Gastrocnemius medialis (tissue), 4 donors: ENCODE data around the gene PGAP2. TPM values are rescaled to one million over a fixed set of nuclear protein-coding genes. Genes with fewer than 3 reads are reported as not detected.

Experiments
- ATAC-seq, 2 donors: fragments of 150-250 bp; one replicate each; pipeline ENCODE4 v1.9.1; 2016
- DNase-seq, 2 donors: peaks; one replicate each; pipeline ENCODE4 v3.0.0-alpha.2; 2019
- H3K27ac ChIP-seq, 4 donors: fragments of 200-600 bp; sonication (generic); 1 replicate in 1 of 4; 2 replicates in 3 of 4; pipeline ENCODE4 v1.5.1; 2016 to 2018; ENCODE audit warnings: mild to moderate bottlenecking in 2 of 4, moderate library complexity in 1 of 4
- H3K27me3 ChIP-seq, 3 donors: fragments of 200-600 bp; sonication (generic) in 2 of 3; 1 replicate in 1 of 3; 2 replicates in 2 of 3; pipeline versions ENCODE4 v1.5.1 to v1.6.0; 2016 to 2019; ENCODE audit warnings: mild to moderate bottlenecking in 1 of 3, moderate library complexity in 1 of 3
- H3K36me3 ChIP-seq, 2 donors: fragments of 200-600 bp; sonication (generic) in 1 of 2; one replicate each; pipeline ENCODE4 v1.5.1; 2017 to 2018
- H3K4me1 ChIP-seq, 2 donors: fragments of 200-600 bp; sonication (generic) in 1 of 2; one replicate each; pipeline ENCODE4 v1.5.1; 2016 to 2017; ENCODE audit warnings: mild to moderate bottlenecking in 2 of 2
- H3K4me3 ChIP-seq, 4 donors: fragments of 200-600 bp; sonication (generic) in 3 of 4; 1 replicate in 1 of 4; 2 replicates in 3 of 4; pipeline ENCODE4 v1.5.1; 2016 to 2019; ENCODE audit warnings: mild to moderate bottlenecking in 2 of 4
- H3K9me3 ChIP-seq, 3 donors: fragments of 200-600 bp; sonication (generic) in 2 of 3; 1 replicate in 1 of 3; 2 replicates in 2 of 3; pipeline ENCODE4 v1.5.1; 2016 to 2019
- POLR2A ChIP-seq, 2 donors: fragments of 450-650 bp; IDR thresholded peaks; one replicate each; pipeline ENCODE4 v1.6.1; 2017; ENCODE audit warnings: antibody characterized with exemption in 2 of 2, mild to moderate bottlenecking in 2 of 2, moderate library complexity in 2 of 2
- in situ Hi-C, 4 donors: fragments of 200-750 bp; cut with MboI; loops; one replicate each; pipeline versions ENCODE4 v1.15.0 to v1.8.0; 2017; ENCODE audit warnings: low sequenced_read_pairs in 4 of 4
- intact Hi-C: fragments of 100-400 bp; cut with DNase I; formaldehyde crosslinking; loops from one replicate; pipeline ENCODE4 v1.15.1; 2023; ENCODE audit warnings: low total_unique reads
- total RNA-seq, 4 donors: library from RNA; depleted of rRNA; stranded (reverse); fragments of >200 nt; gene quantifications; one replicate each; pipeline versions ENCODE4 v1.1.0 to v1.2.3, GENCODE V29; 2016
- TF ChIP-seq, protein P1 (sequence below), 5 experiments: fragments of 450-650 bp in 3 of 5; fragments of 200-600 bp in 2 of 5; sonication (generic) in 2 of 5; IDR thresholded peaks in 4 of 5; conservative IDR thresholded peaks in 1 of 5; 1 replicate in 4 of 5; 2 replicates in 1 of 5; pipeline ENCODE4 v1.5.1; 2016 to 2019; ENCODE audit warnings: antibody characterized with exemption in 5 of 5, mild to moderate bottlenecking in 3 of 5, moderate library complexity in 3 of 5

PGAP2 gene
- total RNA-seq, 4 donors from 2014 or later: 4.6 to 8.0 (median 6.5) TPM

- no peak overlapping the region for H3K27ac ChIP-seq
- H3K4me3 ChIP-seq: no peak overlapping the region
- DNase-seq: no peak
- ATAC-seq: no peak
- H3K9me3 ChIP-seq: no peaks in the 10 kb centered on the region
- intact Hi-C loops: no loop called here
- H3K36me3 ChIP-seq: no peaks in the 10 kb centered on the region
- TF ChIP-seq, protein P1, sequence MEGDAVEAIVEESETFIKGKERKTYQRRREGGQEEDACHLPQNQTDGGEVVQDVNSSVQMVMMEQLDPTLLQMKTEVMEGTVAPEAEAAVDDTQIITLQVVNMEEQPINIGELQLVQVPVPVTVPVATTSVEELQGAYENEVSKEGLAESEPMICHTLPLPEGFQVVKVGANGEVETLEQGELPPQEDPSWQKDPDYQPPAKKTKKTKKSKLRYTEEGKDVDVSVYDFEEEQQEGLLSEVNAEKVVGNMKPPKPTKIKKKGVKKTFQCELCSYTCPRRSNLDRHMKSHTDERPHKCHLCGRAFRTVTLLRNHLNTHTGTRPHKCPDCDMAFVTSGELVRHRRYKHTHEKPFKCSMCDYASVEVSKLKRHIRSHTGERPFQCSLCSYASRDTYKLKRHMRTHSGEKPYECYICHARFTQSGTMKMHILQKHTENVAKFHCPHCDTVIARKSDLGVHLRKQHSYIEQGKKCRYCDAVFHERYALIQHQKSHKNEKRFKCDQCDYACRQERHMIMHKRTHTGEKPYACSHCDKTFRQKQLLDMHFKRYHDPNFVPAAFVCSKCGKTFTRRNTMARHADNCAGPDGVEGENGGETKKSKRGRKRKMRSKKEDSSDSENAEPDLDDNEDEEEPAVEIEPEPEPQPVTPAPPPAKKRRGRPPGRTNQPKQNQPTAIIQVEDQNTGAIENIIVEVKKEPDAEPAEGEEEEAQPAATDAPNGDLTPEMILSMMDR (IDR thresholded peaks at IDR 0.05 in 4 of 5, conservative IDR thresholded peaks at IDR 0.05 in 1 of 5): no peak
- TF ChIP-seq POLR2A (IDR thresholded peaks at IDR 0.05): no peak
- in situ Hi-C loops: no loop called here
- H3K27me3 ChIP-seq: no peaks in the 10 kb centered on the region
- peaks cover 5% of the 10 kb centered on the region in 2 donors for H3K4me1 ChIP-seq
Observed at GRCh38 chr11:3802011-3802790, 6.2 kb upstream of the PGAP2 start.

- Histone ChIP-seq H3K36me3 (no peaks in the 10 kb centered on the region), H3K4me3 (no peak overlapping the region), H3K27me3 (no peaks in the 10 kb centered on the region), H3K9me3 (no peaks in the 10 kb centered on the region), H3K27ac (no peak overlapping the region), H3K4me1 (peaks cover 0 to 4% of the 10 kb centered on the region in 2 donors)
- ATAC-seq (no peak), DNase-seq (no peak)
- in situ Hi-C loops: no loop called here
- intact Hi-C loops: no loop called here
- TF ChIP-seq, protein P1 (IDR thresholded peaks at IDR 0.05 in 4 of 5, conservative IDR thresholded peaks at IDR 0.05 in 1 of 5): no peak
- TF ChIP-seq POLR2A (IDR thresholded peaks at IDR 0.05): no peak
Observed at GRCh38 chr11:3803726-3804495, 4.4 kb upstream of the PGAP2 start.

GRCh38 chr11:3808861-3809623, 682 bp downstream of the PGAP2 start:
- Histone ChIP-seq H3K27me3 (no peaks in the 10 kb centered on the region), H3K27ac (peak overlapping the region; percentile 10 to 74 (median 59)), H3K9me3 (no peaks in the 10 kb centered on the region), H3K4me3 (peak overlapping the region; percentile 63 to 83 (median 70)), H3K4me1 (peaks cover 4 to 16% of the 10 kb centered on the region in 2 donors), H3K36me3 (no peaks in the 10 kb centered on the region)
- no peak for TF ChIP-seq POLR2A (IDR thresholded peaks at IDR 0.05)
- TF ChIP-seq, protein P1 (IDR thresholded peaks at IDR 0.05 in 4 of 5, conservative IDR thresholded peaks at IDR 0.05 in 1 of 5): peak in 4 of 5 experiments; percentile 20 to 31 (median 26)
- in situ Hi-C loops (no loop called here), intact Hi-C loops (no loop called here)
- peak; percentile 73 to 87 for ATAC-seq
- DNase-seq: peak; percentile 29 to 39

DNA sequence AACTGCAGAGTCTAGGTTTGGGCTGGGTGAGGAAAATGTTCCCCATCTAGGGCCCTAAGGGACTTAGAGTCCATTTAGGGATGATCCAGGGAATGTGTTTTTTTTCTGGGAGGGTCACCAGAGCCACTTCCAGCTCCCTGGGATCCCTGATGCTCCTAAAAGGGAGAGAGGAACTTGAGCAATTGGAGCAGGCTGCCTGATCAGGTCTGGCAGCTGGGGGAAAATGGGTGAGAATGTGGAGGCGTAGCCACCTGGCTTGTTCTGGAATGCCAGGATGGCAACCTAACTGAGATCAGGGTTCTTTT, 1.2 kb downstream of the PGAP2 start:
- in situ Hi-C loops: no loop called here

More for the DNA sequence above, 1.2 kb downstream of the PGAP2 start:
- DNase-seq: no peak
- intact Hi-C loops: no loop called here
- Histone ChIP-seq H3K9me3 (no peaks in the 10 kb centered on the region), H3K27me3 (no peaks in the 10 kb centered on the region), H3K4me3 (no peak overlapping the region), H3K4me1 (peaks cover 4 to 16% of the 10 kb centered on the region in 2 donors), H3K27ac (peak overlapping the region in 2 of 4 donors; percentile 18 to 74), H3K36me3 (no peaks in the 10 kb centered on the region)
- ATAC-seq: no peak
- TF ChIP-seq, protein P1 (IDR thresholded peaks at IDR 0.05 in 4 of 5, conservative IDR thresholded peaks at IDR 0.05 in 1 of 5): no peak
- no peak for TF ChIP-seq POLR2A (IDR thresholded peaks at IDR 0.05)
